GM19240 (cell line): ENCODE measurements around the gene CASQ2.

Experiments
- DNase-seq: peaks from one replicate; pipeline ENCODE4 v3.0.0; 2011; ENCODE audit warnings: low spot score; ENCODE audit not compliant: insufficient read length

The CASQ2 gene

GRCh38 chr1:115665319-115666096, 103.0 kb downstream of the CASQ2 start:
- no peak for DNase-seq

- no peak for DNase-seq
Measured at GRCh38 chr1:115661157-115661556, 107.4 kb downstream of the CASQ2 start.

GRCh38 chr1:115660151-115660550, 108.4 kb downstream of the CASQ2 start:
- no peak for DNase-seq

- DNase-seq, result no peak
Measured at GRCh38 chr1:115658646-115659045, 109.9 kb downstream of the CASQ2 start.

- DNase-seq, result no peak
Measured at GRCh38 chr1:115656461-115657077, 111.9 kb downstream of the CASQ2 start.

- no peak for DNase-seq
Measured at GRCh38 chr1:115655916-115656315, 112.6 kb downstream of the CASQ2 start.

GRCh38 chr1:115655306-115655663, 113.2 kb downstream of the CASQ2 start:
- no peak for DNase-seq

GRCh38 chr1:115654663-115655305, 113.7 kb downstream of the CASQ2 start:
- DNase-seq, result no peak

- no peak for DNase-seq
Measured at GRCh38 chr1:115654125-115654524, 114.4 kb downstream of the CASQ2 start.

GRCh38 chr1:115652236-115652788, 116.2 kb downstream of the CASQ2 start:
- DNase-seq, result no peak

GRCh38 chr1:115651391-115651790, 117.1 kb downstream of the CASQ2 start:
- no peak for DNase-seq

- DNase-seq, result no peak
Measured at GRCh38 chr1:115650961-115651360, 117.6 kb downstream of the CASQ2 start.
